Right atrium auricular region (tissue), 2 donors: Measurements from ENCODE around the gene REEP6. TPM values are rescaled to one million over a fixed set of nuclear protein-coding genes. Genes with fewer than 3 reads are reported as not detected.

Experiments
- DNase-seq: peaks from one replicate; pipeline ENCODE4 v3.0.0-alpha.2; 2019; ENCODE audit warnings: low spot score
- H3K27ac ChIP-seq, 2 donors: fragments of 200-600 bp; sonication (generic); 1 replicate in 1 of 2; 2 replicates in 1 of 2; pipeline ENCODE4 v1.5.1; 2016 to 2019
- H3K27me3 ChIP-seq, 2 donors: fragments of 200-600 bp; sonication (generic); one replicate each; pipeline versions ENCODE4 v1.5.1 to v1.6.0; 2017 to 2019
- H3K36me3 ChIP-seq: fragments of 200-600 bp; sonication (generic); one replicate; pipeline ENCODE4 v1.5.1; 2016
- H3K4me1 ChIP-seq, 2 donors: fragments of 200-600 bp; sonication (generic); one replicate each; pipeline versions ENCODE4 v1.5.1 to v1.6.0; 2017 to 2019
- H3K4me3 ChIP-seq, 2 donors: fragments of 200-600 bp; sonication (generic); 1 replicate in 1 of 2; 2 replicates in 1 of 2; pipeline ENCODE4 v1.5.1; 2017 to 2019; ENCODE audit warnings: mild to moderate bottlenecking in 1 of 2, moderate library complexity in 1 of 2
- H3K9me3 ChIP-seq, 2 donors: fragments of 200-600 bp; sonication (generic); one replicate each; pipeline ENCODE4 v1.5.1; 2019
- CTCF ChIP-seq, 2 donors: fragments of 200-600 bp; sonication (generic); IDR thresholded peaks; one replicate each; pipeline ENCODE4 v1.5.1; 2019; ENCODE audit warnings: antibody characterized with exemption in 2 of 2
- total RNA-seq, 2 donors: library from RNA; depleted of rRNA; stranded (reverse); fragments of >200 nt; gene quantifications; one replicate each; pipeline ENCODE4 v1.1.0, GENCODE V29; 2016

The REEP6 gene
- total RNA-seq, 2 donors from 2014 or later, result 1.3 to 2.3 TPM

GRCh38 chr19:1505991-1506881 is 15.3 kb downstream of the REEP6 start:
- Histone ChIP-seq H3K27ac (peak overlapping the region in 1 of 2 donors; percentile 83), H3K9me3 (no peaks in the 10 kb centered on the region), H3K27me3 (no peaks in the 10 kb centered on the region), H3K36me3 (peaks cover 11% of the 10 kb centered on the region), H3K4me3 (no peak overlapping the region), H3K4me1 (peaks cover 0 to 16% of the 10 kb centered on the region in 2 donors)
- TF ChIP-seq CTCF (IDR thresholded peaks at IDR 0.05), result no peak
- no peak for DNase-seq

GRCh38 chr19:1507192-1507660 is 16.2 kb downstream of the REEP6 start:
- peak overlapping the region in 1 of 2 donors; percentile 44 for H3K4me3 ChIP-seq
- no peak for DNase-seq
- no peak for TF ChIP-seq CTCF (IDR thresholded peaks at IDR 0.05)
- peaks cover 0 to 20% of the 10 kb centered on the region in 2 donors for H3K4me1 ChIP-seq
- no peaks in the 10 kb centered on the region for H3K9me3 ChIP-seq
- peaks cover 11% of the 10 kb centered on the region for H3K36me3 ChIP-seq
- H3K27ac ChIP-seq, result peak overlapping the region; percentile 83 to 92
- H3K27me3 ChIP-seq, result no peaks in the 10 kb centered on the region

- no peaks in the 10 kb centered on the region for H3K27me3 ChIP-seq
- no peak for TF ChIP-seq CTCF (IDR thresholded peaks at IDR 0.05)
- H3K9me3 ChIP-seq, result no peaks in the 10 kb centered on the region
- H3K4me1 ChIP-seq, result peaks cover 0 to 23% of the 10 kb centered on the region in 2 donors
- peaks cover 11% of the 10 kb centered on the region for H3K36me3 ChIP-seq
- DNase-seq, result peak; percentile 96
- H3K27ac ChIP-seq, result peak overlapping the region; percentile 83 to 92
- peak overlapping the region; percentile 16 to 44 for H3K4me3 ChIP-seq
These were observed 17.0 kb downstream of the REEP6 start for GRCh38 chr19:1507763-1508506.

GRCh38 chr19:1508507-1508856 is 17.5 kb downstream of the REEP6 start:
- peaks cover 11% of the 10 kb centered on the region for H3K36me3 ChIP-seq
- no peak for DNase-seq
- no peaks in the 10 kb centered on the region for H3K27me3 ChIP-seq
- TF ChIP-seq CTCF (IDR thresholded peaks at IDR 0.05), result no peak
- H3K4me3 ChIP-seq, result peak overlapping the region; percentile 16 to 44
- peak overlapping the region; percentile 83 to 92 for H3K27ac ChIP-seq
- no peaks in the 10 kb centered on the region for H3K9me3 ChIP-seq
- peaks cover 0 to 22% of the 10 kb centered on the region in 2 donors for H3K4me1 ChIP-seq

- Histone ChIP-seq H3K9me3 (no peaks in the 10 kb centered on the region), H3K4me1 (peaks cover 0 to 22% of the 10 kb centered on the region in 2 donors), H3K36me3 (peaks cover 11% of the 10 kb centered on the region), H3K27me3 (no peaks in the 10 kb centered on the region), H3K27ac (no peak overlapping the region), H3K4me3 (no peak overlapping the region)
- TF ChIP-seq CTCF (IDR thresholded peaks at IDR 0.05), result no peak
- no peak for DNase-seq
These were observed 18.8 kb downstream of the REEP6 start for GRCh38 chr19:1509602-1510441.
